Activated naive CD4-positive, alpha-beta T cell treated with anti-CD3 and anti-CD28 coated beads, Interleukin-2, amount 50 U/mL, for 16 hours (primary cell): Measurements from ENCODE around the gene UNC5B.
"Not testable (repeated sequence)": the region's sequence is repeated elsewhere in the genome, so short reads cannot be mapped to it uniquely, and the experiment has no call there.

ENCODE experiments used
- DNase-seq: peaks from one replicate; pipeline ENCODE4 v3.0.0-alpha.2; 2020

Gene UNC5B

DNA sequence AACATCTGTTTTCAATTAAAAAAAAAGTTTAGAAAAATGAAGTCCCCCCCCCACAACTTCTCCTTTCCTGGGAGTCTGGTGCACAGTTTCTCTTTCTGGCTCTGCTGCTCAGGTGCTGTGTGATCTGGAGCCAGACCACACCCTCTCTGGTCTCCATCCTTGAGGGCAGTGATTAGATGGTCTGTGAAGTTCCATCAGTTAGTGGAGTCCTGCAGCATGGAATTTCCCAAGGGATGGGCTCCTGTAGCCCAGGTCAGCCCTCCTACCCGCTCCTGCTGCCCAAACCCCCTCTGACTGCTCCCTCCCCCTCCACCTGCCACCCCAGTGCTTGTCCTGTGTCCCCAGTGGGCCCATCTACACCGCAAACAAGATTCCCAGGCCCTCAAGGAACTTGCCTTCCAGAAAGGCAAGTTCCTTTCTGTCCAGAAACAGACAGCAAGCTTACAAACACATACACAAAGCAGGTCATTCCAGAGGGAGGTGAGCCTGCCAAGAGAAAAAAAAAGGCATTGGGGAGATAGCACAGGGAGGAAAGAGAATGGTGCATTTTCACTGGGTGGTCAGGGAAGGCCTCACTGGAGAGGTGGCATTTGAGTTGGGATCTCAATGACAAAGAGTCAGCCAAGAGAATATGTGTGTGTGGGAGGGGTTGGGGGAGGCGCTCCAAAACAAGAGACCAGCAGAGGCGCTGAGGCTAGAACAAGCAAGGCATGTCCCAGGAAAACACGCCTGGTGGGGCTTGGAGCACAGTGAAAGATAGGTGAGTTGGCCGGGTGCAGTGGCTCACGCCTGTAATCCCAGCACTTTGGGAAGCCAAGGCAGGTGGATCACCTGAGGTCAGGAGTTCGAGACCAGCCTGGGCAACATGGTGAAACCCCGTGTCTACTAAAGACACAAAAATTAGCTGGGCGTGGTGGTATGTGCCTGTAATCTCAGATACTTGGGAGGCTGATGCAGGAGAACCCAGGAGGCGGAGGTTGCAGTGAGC lies 57.2 kb downstream of the UNC5B start:
- no peak for DNase-seq

DNA sequence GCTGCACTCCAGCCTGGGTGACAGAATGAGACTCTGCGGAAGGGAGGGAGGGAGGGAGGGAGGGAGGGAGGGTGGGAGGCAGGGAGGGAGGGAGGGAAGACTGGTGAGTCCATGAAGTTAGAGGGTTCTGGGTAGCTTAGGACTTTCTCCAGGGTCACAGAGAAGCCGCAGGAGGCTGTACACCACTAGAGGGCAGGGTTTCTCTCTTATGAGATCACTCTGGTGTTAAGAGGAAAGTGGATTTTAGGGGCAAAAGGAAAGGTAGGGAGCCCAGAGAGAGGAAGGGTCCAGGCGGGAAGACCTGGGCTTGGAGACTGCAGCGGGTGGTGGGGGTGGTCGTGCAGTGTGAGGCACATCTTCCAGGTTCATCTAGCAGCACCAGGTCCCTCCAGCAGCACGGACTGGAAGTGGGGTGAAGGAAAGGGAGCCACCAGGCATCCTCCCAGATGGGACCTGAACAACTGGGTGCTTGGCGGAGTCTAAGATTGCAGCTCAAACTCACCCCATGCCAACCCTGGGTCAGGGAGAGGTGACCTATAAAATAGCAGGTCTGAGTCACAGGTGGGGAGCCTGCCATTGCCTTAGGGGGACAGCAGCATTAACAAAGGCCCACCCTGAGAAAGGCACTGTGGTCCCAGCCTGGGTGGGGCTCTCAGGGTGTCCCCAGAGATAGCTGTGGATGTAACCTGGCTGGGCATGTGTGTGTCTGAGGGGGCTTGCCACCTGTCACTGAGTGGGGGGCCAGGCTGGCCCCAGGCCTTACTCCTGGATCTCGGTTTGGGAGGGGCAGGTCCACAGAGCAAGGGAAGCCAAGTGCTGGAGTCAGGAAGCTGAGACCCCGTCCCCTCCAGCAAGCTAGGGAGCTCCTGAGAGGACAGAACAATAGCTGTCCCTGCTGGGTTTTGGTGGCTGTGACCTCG lies 58.2 kb downstream of the UNC5B start:
- DNase-seq: no peak

DNA sequence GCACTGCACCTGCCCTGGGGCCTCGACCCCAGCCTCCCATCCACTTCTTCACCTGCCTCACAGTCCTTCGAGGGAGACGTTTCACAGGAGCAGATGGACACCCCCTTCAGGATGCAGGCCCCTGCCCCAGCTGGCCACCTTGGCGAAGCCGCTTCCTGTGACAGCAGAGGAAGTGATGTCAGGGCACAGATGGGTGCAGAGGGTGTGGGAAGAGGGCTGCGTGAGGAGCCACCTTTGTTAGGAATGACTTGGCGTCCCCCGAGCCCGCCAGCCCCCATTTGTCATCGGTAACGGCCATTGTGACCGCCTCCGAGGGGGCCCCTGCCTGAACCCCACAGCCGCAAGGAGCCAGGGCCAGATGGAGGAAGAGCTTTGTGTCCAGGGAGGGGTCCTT lies 59.3 kb downstream of the UNC5B start:
- DNase-seq: no peak

DNA sequence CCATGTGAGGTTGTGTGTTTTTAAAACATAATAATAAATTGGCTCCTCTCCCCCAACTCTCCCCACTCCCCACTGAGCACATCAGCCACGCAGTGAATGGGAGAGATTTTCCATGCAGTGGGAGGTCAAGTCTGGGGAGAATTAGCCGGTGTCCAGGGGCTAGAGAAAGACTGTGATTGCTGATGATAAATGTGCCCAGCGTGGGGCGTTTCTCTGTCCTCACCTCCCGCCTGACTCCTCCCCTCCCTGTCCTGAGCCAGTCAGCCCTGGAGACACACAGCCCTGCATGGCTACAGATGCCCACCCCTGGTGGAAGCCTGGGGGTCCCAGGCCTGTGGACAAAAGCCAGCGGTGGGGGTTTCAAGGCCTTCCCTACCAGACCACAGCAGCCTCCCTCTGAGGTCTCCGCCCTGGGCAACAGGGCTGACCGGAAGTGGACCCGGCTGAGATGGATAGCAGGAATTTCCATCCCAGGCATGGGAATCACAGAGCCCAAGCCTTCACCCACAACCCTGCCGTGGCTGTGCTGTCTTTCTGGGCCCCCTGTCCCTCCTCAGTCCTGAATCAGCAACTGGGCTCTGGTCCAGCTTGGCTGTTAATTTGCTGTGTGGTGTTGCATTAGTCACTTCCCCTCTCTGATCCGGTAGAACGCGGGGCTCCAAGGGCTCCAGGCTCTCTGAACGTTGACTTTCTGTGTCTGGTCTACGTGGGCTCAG lies 59.8 kb downstream of the UNC5B start:
- DNase-seq: no peak

DNA sequence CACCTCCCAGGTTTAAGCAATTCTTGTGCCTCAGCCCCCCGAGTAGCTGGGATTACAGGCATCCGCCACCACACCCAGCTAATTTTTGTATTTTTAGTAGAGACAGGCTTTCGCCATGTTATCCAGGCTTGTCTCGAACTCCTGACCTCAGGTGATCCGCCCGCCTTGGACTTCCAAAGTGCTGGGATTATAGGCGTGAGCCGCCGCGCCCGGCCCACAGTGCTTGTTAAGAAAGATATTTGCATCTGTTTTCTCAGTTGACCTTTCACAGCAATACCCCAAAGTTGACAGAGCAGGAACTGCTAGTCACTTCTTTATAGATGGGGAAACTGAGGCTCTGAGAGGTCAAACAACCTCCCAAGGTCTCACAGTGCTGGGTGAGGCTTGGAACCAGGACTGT lies 60.6 kb downstream of the UNC5B start:
- DNase-seq: not testable (repeated sequence)

DNA sequence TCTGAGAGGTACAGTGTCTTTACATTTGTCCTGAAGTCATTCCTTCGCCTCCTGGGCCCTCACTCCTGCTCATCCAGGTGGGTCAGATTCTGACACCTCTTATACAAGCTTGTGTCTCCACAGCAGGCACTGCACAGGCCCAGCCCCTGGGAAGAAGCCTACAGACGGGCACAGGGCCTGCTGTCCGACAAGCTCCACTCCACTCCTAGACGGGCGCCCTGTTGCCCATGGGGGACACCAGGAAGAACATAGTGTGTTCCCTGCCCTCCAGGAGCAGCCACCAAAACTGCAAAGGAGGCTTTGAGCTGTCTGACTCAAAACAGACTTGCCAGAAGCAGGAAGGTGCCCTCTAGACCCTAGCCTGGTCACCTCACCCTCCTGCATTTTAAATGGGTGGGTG lies 61.1 kb downstream of the UNC5B start:
- DNase-seq: no peak

DNA sequence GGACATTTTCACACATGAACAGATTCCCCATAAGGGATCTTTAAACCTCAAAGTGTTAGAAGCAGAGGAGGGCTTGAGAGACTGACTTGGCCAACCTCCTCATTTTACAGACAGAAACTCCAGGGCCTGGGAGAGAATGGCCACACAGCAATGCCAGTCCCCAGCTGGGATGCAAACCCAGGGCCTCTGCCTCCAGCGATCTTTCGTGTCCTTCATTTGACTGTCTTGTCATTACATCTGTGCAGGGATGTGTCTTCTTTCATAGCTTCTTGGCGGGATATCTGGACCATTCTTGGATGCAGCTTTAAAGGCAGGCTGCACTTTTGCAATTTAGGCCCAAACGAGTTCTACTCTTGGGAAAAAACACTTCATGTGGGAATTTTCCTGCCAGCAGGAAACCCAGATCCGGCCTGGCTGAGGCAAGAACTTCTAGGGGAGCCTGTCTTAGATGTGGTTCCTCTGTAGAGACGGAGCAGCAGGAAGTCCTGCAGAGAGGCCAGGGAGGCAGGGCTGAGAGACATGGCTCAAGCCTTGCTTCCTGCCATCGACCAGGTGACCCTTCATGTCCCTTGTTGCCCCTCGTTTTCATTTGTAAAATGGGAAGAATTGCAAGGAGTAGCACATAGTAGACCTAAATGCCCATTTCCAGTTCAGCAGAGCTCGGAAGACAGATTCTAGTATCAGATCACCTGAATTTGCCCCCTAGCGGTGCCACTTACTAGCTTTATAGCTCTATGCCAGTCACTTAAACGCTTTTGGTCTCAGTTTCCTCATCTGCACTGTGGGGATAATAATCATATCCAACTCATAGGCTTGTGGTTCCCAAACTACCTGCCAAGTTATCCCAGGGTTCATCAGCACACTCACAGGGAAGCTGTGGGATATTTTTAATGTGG lies 62.8 kb downstream of the UNC5B start:
- no peak for DNase-seq

DNA sequence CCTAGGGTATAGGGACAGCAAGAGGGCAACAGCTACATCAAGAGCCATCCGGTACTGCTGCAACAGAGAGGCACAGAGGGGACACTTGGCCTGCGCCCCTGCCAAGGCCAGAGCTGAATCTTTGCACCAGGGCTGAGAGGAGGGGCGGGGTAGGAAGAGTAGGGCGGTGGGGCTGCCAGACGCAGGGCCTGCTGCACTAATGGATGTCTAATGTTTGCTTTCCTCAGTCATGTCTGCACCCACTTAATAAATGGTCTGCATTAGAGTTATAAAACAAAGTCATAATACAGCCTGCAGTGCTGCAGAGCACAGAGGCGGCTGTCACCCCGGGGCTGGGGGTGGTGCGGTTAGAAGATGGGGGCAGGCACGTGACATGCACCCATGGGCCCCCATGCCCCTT lies 64.5 kb downstream of the UNC5B start:
- DNase-seq: no peak

DNA sequence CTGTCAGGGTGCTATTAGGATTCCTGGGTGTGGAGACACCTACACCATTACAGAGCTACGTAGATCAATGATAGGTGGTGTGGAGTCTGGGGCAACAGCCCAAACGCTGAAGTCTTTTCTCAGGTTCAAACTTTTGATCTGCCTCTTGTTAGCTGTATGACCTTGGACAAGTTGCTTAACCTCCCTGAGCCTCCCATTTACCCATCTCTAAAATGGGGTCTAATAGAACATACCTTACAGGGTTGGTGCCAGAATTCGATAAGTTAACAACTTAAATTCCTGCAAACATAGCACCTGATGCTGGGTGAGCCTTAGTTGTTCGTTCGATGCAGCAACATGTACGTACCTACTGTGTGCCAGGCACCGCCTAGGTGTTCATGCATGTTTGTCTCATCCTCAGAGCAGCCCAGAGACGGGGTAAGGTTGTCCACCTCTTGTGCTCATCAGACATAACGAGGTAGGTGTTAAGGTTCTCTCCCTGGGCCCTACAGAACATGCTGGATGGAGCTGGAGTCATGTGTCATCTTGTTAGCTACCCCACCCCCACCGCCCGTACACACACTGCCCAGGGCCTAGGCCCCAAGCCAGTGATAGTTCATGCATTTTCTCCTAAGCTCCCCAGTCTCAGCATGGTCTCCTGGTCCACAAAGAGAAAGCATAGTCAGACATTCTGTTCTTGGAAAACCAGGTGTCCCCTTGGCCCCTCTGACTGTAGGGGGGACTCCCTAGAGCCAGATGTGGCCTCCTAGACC lies 65.7 kb downstream of the UNC5B start:
- no peak for DNase-seq

DNA sequence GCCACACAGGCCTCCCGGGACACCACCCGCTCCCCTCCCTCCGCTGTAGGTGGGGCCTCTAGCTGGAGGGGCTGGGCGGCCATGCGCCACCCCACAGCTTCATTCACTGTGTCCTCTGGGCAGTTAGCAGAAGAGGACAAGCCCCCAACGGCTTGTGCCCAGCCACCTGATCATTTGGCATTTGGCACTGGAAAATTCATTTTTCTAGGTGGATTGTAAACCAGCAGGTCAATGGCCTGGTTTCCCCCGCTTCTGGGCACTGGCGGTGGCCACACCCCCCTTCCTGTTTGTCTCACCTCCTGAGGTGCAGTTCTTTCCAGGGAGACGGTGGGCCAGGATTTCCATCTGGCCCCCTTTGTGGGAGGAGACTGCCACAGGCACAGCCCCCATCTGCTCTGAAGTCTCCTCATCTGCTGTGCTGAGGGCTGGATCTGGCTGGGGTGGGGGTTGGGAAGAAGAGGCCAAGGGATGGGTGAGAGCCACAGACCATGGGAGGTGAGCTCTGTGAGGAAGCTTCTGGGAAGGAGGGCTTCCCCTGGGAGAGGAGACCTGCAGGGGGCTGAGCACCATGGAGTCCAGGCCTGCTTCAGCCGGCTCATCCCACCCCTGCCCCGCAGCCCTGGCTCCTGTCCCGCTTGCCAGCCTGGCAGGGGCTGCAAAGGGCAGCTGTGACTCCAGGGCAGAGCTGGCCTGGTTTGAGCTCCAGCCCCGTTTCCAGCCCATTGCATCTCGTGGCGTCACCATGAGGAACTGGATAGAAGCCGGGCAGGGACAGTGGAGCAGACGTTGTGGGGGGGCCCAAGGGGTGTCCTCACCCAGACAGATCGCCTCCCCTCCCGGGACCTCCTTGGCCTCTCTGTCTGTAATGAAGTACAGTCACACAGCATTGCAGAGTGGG lies 66.6 kb downstream of the UNC5B start:
- no peak for DNase-seq

DNA sequence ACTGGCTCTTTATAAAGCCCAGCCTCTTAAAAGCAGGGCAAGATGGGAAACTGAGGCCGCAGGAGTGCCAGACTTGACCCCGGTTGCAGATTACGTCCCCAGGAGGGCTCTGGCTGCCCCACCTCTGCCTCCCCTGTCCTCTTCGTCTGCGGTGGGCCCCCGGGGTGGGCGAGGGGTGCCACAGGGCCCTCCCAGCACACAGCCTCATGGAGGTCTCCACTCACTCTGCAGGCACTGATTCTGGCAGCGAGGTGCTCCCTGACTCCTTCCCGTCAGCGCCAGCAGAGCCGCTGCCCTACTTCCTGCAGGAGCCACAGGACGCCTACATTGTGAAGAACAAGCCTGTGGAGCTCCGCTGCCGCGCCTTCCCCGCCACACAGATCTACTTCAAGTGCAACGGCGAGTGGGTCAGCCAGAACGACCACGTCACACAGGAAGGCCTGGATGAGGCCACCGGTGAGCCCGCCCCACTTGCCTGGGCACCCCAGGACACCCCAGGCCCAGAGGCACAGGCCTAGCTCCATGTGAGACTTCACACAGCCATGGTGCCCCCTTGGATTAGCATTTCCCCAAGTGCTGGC lies 67.3 kb downstream of the UNC5B start:
- DNase-seq: no peak

DNA sequence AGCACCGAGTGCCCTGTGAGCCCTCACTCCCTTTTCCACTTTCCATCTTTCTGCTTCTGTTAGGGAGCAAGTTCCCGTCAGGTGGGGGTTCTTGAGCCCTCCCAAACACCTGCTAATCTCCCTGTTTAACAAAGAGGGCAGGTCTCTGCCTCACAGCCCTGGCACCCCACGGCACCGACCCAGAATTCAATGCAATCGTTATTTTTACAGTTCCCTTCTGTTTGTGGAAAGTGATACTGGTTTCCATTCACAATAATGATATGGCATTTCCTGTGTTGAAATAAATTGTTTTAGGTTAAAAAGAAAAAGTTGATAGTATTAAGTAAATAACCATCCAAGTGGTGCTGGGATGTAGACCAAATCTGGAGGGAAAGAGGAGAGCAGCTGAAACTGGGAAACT lies 67.8 kb downstream of the UNC5B start:
- no peak for DNase-seq

DNA sequence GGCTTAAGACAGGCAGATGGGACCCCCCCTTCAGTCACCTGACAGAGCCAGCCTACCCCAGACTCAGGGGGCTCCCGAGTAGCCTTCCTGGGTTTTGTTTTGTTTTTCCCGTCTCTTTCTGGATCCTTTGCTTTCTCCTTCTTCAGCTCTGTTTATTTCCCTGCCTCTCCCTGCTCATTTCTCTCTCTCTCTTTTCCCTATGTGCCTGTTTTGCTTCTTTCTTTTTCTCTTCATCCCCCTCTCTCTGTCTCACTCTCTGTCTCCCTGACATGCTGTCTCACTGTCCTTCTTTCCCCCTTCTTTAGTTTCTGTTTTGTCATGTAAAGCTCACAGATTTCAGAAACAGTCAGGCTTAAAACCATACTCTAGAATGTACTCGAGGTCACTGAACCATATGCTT lies 68.5 kb downstream of the UNC5B start:
- DNase-seq: no peak

DNA sequence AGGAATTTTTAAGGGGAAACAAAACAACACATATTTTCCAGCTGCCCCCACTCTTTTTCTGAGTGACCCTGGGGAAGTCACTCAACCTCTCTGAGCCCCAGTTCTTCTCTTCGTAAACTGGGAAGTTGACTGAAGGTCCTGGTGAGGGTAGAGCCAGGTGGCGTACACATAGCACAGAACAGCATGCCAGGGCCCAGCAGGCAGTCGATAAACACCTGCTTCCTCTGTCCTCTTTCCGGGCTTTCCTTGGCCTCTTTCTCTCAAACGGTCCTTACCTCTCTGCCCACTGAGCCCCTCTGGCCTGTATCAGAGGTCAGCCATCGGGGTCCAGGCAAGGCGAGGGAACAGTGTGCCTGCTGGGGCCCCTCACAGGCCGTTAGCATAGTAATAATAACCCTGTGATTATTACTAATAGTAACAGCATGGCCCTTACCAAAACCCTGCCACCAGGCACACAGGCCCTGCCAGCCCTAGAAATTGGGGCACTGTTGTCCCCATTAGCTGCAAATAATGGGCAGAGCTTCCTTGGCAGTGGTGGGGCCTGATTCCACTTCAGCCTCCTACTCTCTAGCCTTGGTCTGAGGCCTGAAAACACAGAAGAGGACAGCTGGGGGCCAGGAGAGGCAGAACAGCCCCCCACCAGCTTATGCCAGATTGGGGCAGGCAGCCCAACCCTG lies 69.4 kb downstream of the UNC5B start:
- no peak for DNase-seq

DNA sequence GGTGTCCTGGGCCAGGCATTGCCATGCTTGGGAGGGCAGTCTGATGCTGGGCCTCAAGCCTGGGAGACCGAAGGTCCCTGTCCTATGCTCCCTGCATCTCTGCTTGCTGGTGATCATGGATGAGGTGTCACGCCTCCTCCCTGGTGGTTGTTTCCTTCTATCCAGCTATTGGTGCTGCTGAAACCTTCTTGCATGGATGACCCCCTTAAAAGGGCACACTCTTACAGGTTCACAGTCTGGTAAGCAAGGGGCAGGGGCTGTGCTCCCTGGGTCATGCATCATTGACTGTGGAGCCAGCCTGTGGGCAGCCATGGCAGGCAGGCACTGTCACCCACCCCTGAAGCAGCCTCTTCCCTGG lies 69.9 kb downstream of the UNC5B start:
- no peak for DNase-seq

DNA sequence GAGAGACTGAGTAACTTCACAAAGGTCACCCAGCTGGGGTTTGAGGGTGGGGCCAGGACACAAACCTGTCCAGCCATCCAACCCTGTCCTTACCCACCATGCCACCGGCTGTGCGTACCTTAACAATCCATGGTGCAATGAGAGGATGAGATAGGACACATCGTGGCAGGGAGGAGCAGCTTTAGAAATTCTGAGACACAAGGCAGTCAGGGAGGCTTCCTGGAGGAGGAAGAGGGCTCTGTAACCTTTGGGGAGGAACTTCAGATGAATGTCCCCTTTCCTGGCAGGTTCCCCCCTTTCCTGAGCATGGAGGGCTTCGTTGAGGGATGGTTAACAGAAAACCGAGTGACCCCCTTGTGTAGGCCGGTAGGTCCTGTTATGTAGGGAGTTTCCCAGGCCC lies 71.0 kb downstream of the UNC5B start:
- no peak for DNase-seq

DNA sequence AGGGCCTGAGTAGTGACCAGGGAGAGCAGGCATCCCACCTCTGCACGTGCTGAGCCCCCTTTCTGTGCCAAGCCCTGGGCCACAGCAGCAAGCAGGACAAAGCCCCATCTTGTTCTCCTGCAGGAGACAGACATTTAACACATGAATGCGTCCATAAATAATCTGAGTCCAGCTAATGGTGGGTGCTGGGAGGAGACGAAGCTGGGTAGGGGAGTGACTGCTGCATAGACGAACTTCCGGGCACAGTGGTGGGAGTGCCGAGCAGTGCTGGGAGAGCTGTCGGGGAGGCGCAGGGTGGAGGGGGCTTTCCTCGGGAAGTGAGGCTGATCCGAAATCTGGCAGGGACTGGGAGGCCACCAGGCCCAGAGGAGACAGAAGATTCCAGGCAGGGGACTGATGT lies 71.5 kb downstream of the UNC5B start:
- no peak for DNase-seq

DNA sequence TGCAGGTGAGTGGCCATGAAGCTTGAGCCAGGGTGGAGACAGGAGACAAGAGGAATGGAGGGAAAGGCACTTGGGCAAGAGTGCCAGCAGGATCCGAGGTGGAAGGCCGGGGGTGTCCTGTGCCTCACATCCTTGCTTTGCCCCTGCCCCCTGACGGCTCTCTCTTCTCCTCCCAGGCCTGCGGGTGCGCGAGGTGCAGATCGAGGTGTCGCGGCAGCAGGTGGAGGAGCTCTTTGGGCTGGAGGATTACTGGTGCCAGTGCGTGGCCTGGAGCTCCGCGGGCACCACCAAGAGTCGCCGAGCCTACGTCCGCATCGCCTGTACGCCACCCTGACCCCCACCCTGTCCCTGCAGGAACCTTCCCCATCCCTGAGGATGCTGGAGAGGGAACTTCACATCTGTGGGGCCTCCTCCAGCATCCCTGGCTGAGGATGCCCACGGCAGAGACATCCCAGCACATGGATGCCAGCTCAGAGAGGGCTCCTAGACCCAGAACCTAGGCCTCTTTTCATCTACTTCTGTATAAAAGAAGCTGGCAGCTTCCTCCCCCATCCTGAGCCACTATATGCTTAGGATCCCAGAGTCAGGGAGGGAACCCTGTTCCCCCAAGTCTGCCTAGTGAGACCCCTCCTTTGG lies 72.3 kb downstream of the UNC5B start:
- DNase-seq: no peak

DNA sequence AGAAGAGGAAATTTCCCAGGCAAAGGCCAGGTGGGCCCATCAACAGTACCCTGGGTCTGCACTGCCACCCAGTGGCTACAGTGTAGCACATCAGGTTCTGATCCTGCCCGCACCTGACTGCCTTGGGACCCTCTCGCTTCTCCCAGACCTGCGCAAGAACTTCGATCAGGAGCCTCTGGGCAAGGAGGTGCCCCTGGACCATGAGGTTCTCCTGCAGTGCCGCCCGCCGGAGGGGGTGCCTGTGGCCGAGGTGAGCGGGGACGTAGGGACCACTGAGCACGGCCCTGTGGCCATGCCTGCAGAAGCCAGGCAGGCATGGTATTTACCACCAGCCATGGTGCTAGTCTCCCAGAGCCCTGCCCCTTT lies 72.8 kb downstream of the UNC5B start:
- DNase-seq: peak; percentile 30
